ENCODE results near the gene ZYX.

ZYX gene

GRCh38 chr7:143380646-143381426, at the start of gene ZYX:
Gene ZYX (plus strand): TSS chr7:143381345. CDS start chr7:143381572, 227 bp downstream.
- DNase-seq (ENCODE audit: low read depth in 3 of 3): peak; percentile 82 to 88 (median 83)

DNA sequence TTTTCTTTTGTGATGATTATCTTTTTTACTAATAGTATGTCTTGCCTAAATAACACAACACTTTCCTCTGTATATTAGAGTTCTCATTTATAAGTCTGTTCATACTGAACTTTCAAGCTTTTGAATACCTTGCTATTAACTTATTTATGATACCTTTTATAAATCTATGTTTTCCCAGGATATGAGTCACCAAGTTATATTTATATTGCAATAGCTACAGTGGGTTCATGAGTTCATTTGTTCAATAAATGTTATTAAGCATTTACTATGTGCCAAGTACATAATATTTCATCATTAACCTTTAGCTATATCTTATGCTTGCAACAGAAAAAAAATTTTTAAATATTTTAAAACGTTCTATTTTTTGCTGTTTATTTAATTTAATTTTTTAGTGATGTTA, 46.9 kb upstream of the ZYX start:
- DNase-seq (ENCODE audit: low read depth in 3 of 3): no peak

- DNase-seq (ENCODE audit: low read depth in 3 of 3): no peak
Measured at GRCh38 chr7:143337216-143337615, 43.9 kb upstream of the ZYX start.

GRCh38 chr7:143341842-143342241, 39.3 kb upstream of the ZYX start:
- no peak for DNase-seq (ENCODE audit: low read depth in 3 of 3)

DNA sequence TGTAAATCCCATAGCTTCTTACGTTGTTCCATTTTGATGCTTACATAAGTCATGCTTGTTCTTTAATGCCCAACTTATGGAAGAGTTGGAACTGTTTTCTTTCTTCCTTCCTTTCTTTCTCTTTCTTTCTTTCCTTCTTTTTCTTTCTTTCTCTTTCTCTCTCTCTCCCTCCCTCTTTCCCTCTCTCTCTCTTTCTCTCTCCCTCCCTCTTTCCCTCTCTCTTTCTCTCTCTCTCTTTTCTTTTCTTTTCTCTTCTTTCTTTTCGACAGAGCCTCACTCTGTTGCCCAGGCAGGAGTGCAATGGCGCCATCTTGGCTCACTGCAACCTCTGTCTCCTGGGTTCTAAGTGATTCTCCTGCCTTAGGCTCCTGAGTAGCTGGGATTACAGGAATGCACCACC, 37.5 kb upstream of the ZYX start:
- no peak for DNase-seq (ENCODE audit: low read depth in 3 of 3)

GRCh38 chr7:143345428-143345900, 35.7 kb upstream of the ZYX start:
- DNase-seq (ENCODE audit: low read depth in 3 of 3): peak; percentile 31 to 36 (median 36)

GRCh38 chr7:143346018-143346417, 35.1 kb upstream of the ZYX start:
- no peak for DNase-seq (ENCODE audit: low read depth in 3 of 3)

GRCh38 chr7:143347950-143348349, 33.2 kb upstream of the ZYX start:
- no peak for DNase-seq (ENCODE audit: low read depth in 3 of 3)

DNA sequence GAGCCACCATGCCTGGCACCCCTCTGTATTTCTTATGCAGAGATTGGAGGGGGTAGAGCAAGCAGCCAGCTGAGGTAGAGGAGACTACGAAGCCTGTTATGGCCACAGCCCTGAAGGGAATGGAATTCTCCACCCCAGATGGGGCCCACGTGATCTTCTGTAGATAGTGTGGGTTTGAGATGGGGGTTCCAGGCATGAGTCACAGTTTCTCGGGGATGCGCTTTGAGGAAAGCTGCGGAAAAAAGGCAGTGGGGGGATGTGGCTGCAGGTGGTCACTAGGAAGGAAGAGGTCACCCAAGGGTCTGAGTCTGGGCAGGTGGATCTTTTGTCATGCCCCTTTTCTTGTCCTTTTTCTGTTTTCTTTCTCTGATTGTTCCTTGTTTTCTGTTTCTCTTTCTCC, 30.1 kb upstream of the ZYX start:
- DNase-seq (ENCODE audit: low read depth in 3 of 3): no peak

- DNase-seq (ENCODE audit: low read depth in 3 of 3): no peak
Measured at GRCh38 chr7:143351574-143351973, 29.6 kb upstream of the ZYX start.

DNA sequence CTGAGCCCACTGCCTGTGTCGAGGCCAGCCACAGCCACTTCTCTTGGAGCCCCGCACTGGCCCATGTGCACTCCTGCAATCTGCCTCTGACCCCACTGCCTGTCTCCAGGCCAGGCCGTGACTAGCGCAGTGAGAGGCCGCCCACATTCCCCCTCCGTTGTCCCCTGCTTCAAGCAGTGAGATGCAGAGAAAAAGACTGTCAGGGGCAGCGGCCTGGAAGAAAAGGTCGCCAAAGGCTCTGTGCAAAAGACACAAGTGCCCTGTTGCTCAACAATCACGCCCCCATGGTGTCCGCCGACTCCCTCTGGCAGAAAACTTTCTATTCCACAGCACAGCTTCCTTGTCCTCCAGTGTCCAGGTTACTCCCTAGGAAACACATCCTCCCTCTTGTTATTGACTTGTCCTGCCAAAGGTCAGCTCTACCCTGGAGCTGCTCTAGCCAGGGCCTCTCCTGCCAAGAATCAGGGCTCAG, 28.6 kb upstream of the ZYX start:
- no peak for DNase-seq (ENCODE audit: low read depth in 3 of 3)

- no peak for DNase-seq (ENCODE audit: low read depth in 3 of 3)
Measured at GRCh38 chr7:143354376-143354775, 26.8 kb upstream of the ZYX start.

DNA sequence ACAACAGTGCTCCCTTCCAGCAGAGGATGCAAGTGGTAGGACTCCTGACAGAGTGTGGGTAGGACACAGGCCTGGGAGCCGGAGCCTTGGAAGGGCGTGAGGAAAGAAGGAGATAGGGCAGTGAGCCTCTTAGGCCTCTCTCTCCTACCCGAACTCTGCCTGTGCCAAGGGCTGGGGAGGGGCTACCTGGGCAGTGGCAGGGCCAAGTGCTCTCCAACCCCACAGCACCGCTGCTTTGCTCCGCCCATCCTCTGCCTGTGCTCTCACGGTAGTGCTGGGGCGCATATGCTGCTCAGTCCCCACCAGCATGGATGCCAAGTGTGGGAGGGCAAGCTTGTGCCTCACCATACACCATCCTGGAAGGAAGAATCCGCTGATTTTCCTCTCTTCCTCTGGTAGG, 26.2 kb upstream of the ZYX start:
- DNase-seq (ENCODE audit: low read depth in 3 of 3): no peak

- no peak for DNase-seq (ENCODE audit: low read depth in 3 of 3)
Measured at GRCh38 chr7:143355450-143356385, 25.4 kb upstream of the ZYX start.

DNA sequence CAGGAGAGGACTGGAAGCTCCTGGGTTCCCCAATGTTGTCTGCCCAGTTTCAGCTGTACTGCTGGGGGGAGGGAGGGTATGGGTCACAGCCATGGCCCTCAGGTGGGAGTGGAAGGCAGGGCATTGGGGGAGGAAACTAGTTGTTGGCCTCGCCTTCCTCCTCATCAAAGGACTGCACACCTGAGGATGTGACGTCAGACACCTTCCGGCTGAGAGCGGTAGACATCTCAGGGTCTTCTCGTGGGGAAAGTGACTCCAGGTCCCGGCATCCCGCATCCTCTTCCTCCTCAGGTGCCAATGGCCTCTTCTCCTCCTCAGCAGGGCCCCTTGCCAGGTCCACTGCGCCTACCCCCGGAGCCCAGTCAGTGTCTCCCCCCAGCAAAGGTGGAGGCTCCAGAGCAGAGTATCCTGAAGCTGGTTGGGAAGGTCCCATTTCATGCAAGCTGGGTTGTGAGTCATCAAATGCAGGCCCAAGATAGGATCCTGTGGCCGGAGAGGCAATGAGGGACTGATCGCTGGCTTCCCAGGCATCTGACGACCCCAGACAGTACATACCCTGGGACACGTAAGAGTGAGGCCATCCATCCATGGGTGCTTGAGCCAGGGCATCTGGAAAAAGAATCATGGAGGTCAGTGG, 24.6 kb upstream of the ZYX start:
- DNase-seq (ENCODE audit: low read depth in 3 of 3): no peak

DNA sequence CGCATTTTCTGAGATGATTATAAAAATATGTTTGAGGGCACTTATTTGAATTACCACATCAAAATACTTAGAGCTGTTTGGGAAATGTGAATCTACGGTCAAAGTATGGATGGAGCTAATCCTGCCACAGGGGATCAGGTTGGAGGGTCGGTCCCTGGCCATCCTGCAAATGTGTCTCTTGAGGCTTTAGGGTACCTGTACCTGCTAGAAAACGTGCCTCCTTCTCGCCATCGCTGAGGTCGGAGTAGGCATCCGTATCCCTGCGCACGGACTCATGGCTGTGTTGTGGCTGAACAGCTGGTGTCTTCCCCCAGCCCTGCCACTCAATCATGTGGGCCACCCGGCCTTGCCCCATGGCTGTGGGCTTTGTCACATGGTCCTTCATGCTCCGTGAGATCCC, 22.5 kb upstream of the ZYX start:
- no peak for DNase-seq (ENCODE audit: low read depth in 3 of 3)

DNA sequence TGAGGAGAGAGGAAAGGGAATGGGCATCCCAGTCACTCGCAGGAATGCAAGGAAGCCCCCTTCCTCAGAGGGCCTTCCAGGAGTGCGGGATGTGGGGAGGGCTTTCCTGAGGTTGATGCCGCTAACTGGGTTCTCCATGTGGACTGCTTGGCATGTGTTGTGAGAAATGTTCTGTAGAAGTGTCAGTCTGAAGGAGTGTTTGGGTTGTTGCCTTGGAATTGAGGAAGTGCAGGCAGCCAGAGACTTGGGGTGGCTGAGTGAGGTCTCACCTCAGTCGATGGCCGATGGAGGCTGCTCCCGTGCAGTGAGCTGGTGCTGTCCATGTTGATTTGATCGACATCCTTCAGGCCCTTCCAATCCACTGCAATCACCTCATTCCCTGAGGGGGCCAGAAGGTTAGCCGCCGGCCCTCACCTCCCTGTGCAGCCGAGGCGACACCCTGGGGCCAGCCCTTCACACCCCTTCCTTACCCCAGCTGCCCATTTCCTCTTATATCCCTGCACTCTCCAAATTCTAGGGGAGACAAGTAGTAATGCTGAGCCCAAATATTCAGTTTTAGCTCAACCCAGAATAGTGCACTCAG, 21.3 kb upstream of the ZYX start:
- DNase-seq (ENCODE audit: low read depth in 3 of 3): no peak

DNA sequence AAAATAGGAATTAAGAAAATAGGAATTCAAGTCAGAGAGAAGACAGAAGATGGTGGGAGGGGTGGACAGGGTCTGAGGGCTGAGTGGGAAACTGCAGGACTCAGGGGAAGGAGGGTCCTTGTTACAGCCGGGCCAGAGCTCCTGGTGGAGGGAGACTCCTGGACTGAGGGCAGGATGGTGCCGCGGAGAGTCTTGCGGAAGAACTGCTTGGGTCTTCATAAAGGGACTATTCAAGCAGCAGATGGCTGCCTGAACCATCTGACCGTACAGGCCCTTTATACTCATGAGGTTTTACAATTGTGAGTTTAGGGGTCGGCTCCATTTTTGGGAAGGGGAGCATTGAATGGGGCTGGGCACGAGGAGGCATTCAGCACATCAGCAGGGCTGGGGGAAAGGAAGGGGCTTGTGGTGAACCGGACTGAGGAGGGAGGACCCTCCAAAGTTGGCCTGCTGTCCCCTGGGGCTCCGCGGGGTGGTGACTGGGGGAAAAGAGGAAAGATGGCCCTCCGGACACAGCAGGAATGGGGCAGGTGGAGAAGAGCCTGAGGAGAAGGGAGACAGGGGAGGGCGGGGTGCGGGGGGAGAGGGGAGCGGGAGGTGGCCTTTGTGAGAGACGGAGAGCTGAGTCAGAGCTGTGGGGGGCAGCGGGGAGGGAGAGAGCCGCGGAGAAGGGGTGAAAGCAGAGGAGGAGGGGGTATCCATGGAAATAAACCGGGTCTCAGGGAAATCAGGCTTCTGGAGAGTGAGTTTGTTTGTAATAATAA, 20.2 kb upstream of the ZYX start:
- DNase-seq (ENCODE audit: low read depth in 3 of 3): no peak

DNA sequence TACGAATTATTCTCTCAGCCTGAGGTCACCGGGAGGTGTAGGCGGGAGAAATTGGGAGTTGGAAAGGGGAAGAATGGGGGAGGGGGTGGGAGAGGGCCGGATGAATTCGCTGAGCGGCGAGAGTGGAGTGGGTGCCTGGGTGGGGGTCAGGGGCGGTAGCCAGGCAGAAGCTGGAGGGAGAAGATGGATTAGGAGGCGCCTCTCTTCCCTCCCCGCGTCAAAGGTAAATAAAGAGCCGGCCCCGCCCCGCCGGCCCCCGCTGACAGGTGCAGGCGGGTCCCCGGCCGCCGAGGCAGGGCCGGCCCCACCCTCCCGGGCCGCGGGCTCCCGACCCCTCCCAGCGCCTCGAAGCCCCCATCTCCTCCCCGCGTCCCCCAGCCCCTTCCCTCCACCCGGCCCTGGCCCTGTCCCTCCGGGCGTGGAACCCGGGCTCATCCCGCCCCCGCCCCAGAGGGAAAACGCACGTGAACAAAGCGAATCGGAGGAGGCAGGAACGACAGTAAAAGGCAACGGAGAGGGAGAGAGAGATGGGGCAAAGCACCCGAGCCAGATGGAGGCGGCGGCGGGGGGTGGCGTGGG, 19.5 kb upstream of the ZYX start:
- no peak for DNase-seq (ENCODE audit: low read depth in 3 of 3)

DNA sequence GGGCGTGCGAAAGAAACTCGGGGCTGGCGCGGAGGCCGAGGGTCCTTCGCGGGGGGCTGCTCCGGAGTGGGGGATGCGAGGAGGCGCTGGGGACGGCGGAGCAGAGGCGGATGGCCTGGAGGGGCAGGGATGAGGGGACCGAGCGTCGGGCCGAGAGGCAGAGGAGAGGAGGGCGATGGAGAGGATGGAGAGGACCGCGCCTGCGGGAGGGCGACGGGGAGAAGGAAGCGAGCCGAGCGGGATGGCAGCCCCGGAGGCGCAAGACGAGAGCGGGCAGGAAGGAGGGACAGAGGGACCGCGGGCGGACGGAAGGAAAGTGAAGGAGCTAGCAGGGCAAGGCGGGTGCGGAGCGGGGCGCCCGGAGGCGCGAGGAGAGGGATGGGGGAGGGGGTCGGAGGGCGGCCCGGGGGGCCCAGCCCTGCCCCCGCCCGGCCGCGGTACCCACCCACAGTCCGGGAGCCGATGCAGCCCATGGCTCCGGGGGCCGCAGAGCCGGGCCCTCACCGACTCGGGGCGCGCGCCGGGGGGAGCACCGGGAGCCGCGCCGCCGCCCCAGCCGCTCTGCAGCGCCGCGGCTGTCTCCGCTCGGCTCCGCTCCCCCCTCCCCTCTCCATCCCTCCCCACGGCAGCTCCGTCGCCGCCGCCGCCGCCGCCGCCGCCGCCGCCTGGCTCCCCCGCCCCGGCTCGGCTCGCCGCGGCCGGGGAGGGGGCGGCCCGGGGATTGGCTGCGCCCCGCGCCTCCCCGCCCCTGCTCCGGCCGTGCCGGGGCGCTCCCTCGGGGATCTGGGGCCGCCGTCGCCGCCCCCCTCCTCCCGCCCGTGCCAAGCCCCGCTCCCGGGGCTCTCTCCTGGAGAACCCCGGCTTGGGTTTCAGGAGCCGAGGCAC, 18.8 kb upstream of the ZYX start, which contains the start of gene FAM131B:
Gene FAM131B, minus strand, starts transcription at position 583 of the 885 bp plus-strand sequence. Its CDS starts 110 bp downstream, at position 473.
- no peak for DNase-seq (ENCODE audit: low read depth in 3 of 3)

All from stimulated activated CD4-positive, alpha-beta T cell treated with anti-CD3 and anti-CD28 coated beads, TNF-alpha, amount 100 ng/mL, for 4 hours (primary cell).